Measurements from ENCODE around the gene SRRM2. TPM values are rescaled to one million over a fixed set of nuclear protein-coding genes. Genes with fewer than 3 reads are reported as not detected.

Gene SRRM2
- total and polyA plus RNA-seq, 9 of the 15 experiments (the other 6 are each of a cell fraction or from before 2014, with no cell fraction given): 26.7 to 563 (median 81.1) TPM

DNA sequence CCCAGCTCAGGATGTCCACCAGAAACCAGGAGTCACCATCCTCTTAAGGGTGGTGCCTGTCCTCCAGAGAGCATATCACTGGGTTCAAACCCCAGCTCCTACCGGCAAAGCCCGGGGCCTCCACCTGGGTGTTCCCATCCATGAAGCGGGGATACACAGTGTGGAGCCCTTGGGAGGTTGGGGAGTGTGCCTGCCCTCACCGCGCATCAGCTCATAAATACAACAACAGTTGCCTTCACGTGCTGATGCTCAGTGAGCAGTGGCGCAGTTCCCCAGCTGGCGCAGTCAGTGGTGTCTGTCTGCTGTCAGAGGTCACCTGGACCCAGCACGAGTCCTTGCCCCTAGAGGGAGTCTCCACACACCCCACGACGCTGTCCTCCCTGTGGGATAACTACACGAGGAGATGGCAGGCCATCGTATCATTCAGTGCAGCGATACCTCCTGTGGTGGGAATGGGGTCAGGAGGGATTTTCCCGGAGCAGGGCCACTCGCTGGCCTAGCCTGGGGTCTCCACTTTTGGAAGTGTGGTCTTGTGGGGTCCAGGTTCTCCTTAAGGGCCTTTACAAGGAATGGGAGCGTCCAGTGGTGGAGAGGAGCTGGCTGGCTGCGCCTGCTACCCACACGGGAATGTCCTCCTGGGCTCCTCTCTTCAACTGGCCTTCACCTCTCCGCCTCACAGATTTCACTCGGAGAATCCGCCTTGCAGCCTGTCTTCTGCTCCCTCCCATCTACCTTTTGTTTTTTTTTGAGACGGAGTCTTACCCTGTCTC, 26.9 kb downstream of the SRRM2 start (continued):
- TF ChIP-seq, protein P1, sequence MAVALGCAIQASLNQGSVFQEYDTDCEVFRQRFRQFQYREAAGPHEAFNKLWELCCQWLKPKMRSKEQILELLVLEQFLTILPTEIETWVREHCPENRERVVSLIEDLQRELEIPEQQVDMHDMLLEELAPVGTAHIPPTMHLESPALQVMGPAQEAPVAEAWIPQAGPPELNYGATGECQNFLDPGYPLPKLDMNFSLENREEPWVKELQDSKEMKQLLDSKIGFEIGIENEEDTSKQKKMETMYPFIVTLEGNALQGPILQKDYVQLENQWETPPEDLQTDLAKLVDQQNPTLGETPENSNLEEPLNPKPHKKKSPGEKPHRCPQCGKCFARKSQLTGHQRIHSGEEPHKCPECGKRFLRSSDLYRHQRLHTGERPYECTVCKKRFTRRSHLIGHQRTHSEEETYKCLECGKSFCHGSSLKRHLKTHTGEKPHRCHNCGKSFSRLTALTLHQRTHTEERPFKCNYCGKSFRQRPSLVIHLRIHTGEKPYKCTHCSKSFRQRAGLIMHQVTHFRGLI (CRISPR knock-in tag; IDR thresholded peaks at IDR 0.05): no peak
- TF ChIP-seq, protein P2, sequence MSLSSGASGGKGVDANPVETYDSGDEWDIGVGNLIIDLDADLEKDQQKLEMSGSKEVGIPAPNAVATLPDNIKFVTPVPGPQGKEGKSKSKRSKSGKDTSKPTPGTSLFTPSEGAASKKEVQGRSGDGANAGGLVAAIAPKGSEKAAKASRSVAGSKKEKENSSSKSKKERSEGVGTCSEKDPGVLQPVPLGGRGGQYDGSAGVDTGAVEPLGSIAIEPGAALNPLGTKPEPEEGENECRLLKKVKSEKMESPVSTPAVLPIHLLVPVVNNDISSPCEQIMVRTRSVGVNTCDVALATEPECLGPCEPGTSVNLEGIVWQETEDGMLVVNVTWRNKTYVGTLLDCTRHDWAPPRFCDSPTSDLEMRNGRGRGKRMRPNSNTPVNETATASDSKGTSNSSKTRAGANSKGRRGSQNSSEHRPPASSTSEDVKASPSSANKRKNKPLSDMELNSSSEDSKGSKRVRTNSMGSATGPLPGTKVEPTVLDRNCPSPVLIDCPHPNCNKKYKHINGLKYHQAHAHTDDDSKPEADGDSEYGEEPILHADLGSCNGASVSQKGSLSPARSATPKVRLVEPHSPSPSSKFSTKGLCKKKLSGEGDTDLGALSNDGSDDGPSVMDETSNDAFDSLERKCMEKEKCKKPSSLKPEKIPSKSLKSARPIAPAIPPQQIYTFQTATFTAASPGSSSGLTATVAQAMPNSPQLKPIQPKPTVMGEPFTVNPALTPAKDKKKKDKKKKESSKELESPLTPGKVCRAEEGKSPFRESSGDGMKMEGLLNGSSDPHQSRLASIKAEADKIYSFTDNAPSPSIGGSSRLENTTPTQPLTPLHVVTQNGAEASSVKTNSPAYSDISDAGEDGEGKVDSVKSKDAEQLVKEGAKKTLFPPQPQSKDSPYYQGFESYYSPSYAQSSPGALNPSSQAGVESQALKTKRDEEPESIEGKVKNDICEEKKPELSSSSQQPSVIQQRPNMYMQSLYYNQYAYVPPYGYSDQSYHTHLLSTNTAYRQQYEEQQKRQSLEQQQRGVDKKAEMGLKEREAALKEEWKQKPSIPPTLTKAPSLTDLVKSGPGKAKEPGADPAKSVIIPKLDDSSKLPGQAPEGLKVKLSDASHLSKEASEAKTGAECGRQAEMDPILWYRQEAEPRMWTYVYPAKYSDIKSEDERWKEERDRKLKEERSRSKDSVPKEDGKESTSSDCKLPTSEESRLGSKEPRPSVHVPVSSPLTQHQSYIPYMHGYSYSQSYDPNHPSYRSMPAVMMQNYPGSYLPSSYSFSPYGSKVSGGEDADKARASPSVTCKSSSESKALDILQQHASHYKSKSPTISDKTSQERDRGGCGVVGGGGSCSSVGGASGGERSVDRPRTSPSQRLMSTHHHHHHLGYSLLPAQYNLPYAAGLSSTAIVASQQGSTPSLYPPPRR (CRISPR knock-in tag; IDR thresholded peaks at IDR 0.05; ENCODE audit: borderline replicate concordance): no peak
- TF ChIP-seq, protein P3, sequence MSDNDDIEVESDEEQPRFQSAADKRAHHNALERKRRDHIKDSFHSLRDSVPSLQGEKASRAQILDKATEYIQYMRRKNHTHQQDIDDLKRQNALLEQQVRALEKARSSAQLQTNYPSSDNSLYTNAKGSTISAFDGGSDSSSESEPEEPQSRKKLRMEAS (CRISPR knock-in tag; IDR thresholded peaks at IDR 0.05): 0 out of 2 replicates have a peak, but pooled peaks have one; percentile 34
- TF ChIP-seq, protein P4, sequence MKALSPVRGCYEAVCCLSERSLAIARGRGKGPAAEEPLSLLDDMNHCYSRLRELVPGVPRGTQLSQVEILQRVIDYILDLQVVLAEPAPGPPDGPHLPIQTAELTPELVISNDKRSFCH (CRISPR knock-in tag; IDR thresholded peaks at IDR 0.05): no peak
- TF ChIP-seq, protein P4 (tag; IDR thresholded peaks at IDR 0.05): no peak
- no peak for TF ChIP-seq GABPB1 (CRISPR knock-in tag; IDR thresholded peaks at IDR 0.05)
- TF ChIP-seq FOSL1 (tag; conservative IDR thresholded peaks at IDR 0.05): no peak
- TF ChIP-seq RBFOX2 (IDR thresholded peaks at IDR 0.05; ENCODE audit: low read depth, low read length): peak; percentile 45
- TF ChIP-seq, protein P5, sequence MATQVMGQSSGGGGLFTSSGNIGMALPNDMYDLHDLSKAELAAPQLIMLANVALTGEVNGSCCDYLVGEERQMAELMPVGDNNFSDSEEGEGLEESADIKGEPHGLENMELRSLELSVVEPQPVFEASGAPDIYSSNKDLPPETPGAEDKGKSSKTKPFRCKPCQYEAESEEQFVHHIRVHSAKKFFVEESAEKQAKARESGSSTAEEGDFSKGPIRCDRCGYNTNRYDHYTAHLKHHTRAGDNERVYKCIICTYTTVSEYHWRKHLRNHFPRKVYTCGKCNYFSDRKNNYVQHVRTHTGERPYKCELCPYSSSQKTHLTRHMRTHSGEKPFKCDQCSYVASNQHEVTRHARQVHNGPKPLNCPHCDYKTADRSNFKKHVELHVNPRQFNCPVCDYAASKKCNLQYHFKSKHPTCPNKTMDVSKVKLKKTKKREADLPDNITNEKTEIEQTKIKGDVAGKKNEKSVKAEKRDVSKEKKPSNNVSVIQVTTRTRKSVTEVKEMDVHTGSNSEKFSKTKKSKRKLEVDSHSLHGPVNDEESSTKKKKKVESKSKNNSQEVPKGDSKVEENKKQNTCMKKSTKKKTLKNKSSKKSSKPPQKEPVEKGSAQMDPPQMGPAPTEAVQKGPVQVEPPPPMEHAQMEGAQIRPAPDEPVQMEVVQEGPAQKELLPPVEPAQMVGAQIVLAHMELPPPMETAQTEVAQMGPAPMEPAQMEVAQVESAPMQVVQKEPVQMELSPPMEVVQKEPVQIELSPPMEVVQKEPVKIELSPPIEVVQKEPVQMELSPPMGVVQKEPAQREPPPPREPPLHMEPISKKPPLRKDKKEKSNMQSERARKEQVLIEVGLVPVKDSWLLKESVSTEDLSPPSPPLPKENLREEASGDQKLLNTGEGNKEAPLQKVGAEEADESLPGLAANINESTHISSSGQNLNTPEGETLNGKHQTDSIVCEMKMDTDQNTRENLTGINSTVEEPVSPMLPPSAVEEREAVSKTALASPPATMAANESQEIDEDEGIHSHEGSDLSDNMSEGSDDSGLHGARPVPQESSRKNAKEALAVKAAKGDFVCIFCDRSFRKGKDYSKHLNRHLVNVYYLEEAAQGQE (IDR thresholded peaks at IDR 0.05; ENCODE audit: borderline replicate concordance): no peak
- TF ChIP-seq, protein P5 (CRISPR knock-in tag; IDR thresholded peaks at IDR 0.05; ENCODE audit: low read depth): no peak
- no peak for TF ChIP-seq FOXK1 (CRISPR knock-in tag; IDR thresholded peaks at IDR 0.05; ENCODE audit: borderline replicate concordance)
